H1 (cell line): ENCODE measurements around the gene PFDN1. TPM values are rescaled to one million over a fixed set of nuclear protein-coding genes. Genes with fewer than 3 reads are reported as not detected.

Experiments used
- CTCF ChIA-PET: fragments of 300-600 bp; sonication (Branson Sonifier 250); formaldehyde crosslinking; loops from one replicate; lab custom pipeline; 2021; ENCODE audit not compliant: partially characterized antibody; lab: Charles Lee
- POLR2A ChIA-PET: fragments of 300-600 bp; sonication (Branson Sonifier 250); formaldehyde crosslinking; loops from one replicate; lab custom pipeline; 2021; ENCODE audit warnings: inconsistent platforms; ENCODE audit not compliant: partially characterized antibody; lab: Charles Lee
- DNase-seq, 2 experiments: peaks; one replicate each; pipeline versions ENCODE4 v3.0.0 to v3.0.0-alpha.2; 2010 to 2022; ENCODE audit warnings: low spot score in 2 of 2, low read depth in 1 of 2, mixed read lengths in 1 of 2
- FAIRE-seq: peaks from 2 replicates; lab custom pipeline; 2011; peaks lifted over from hg19 to GRCh38; lab: Jason Lieb, UNC
- H2AFZ ChIP-seq: 2 replicates; pipeline ENCODE4 v1.8.1; 2012; ENCODE audit warnings: low read length, inconsistent platforms
- H2AK5ac ChIP-seq: 2 replicates; pipeline ENCODE4 v1.6.1; 2013; ENCODE audit warnings: low read depth, low read length
- H2BK120ac ChIP-seq: replicated peaks from 2 replicates; pipeline ENCODE3; 2013; ENCODE audit warnings: low read depth, low read length, inconsistent platforms
- H2BK12ac ChIP-seq: 2 replicates; pipeline ENCODE4 v1.6.1; 2013; ENCODE audit warnings: low read depth, low read length
- H2BK15ac ChIP-seq: 2 replicates; pipeline ENCODE4 v1.6.1; 2013; ENCODE audit warnings: low read length
- H2BK20ac ChIP-seq: 2 replicates; pipeline ENCODE4 v1.6.1; 2013; ENCODE audit warnings: low read length
- H2BK5ac ChIP-seq: 2 replicates; pipeline ENCODE4 v1.6.1; 2013; ENCODE audit warnings: low read depth, low read length
- H3K14ac ChIP-seq: 2 replicates; pipeline ENCODE4 v1.6.1; 2013; ENCODE audit warnings: inconsistent platforms; ENCODE audit not compliant: insufficient read length
- H3K18ac ChIP-seq: 2 replicates; pipeline ENCODE4 v1.6.1; 2013; ENCODE audit warnings: low read length; ENCODE audit errors: extremely low read depth
- H3K23ac ChIP-seq: 2 replicates; pipeline ENCODE4 v1.6.1; 2013; ENCODE audit warnings: inconsistent platforms; ENCODE audit not compliant: insufficient read length
- H3K23me2 ChIP-seq: 2 replicates; pipeline ENCODE4 v1.6.1; 2013; ENCODE audit warnings: low read depth, low read length
- H3K27ac ChIP-seq: 2 replicates; pipeline ENCODE4 v1.6.1; 2011; ENCODE audit warnings: low read depth, low read length, inconsistent platforms
- H3K27me3 ChIP-seq, 4 experiments: replicated peaks in 1 of 4; 1 replicate in 1 of 4; 2 replicates in 3 of 4; pipeline versions ENCODE4 v1.6.1 to v1.8.1; 2011 to 2013; ENCODE audit warnings: low read length in 3 of 4, mild to moderate bottlenecking in 3 of 4, inconsistent platforms in 2 of 4, mixed read lengths in 2 of 4, moderate library complexity in 1 of 4; ENCODE audit not compliant: control insufficient read depth in 3 of 4, insufficient read depth in 3 of 4; ENCODE audit errors: extremely low read depth in 1 of 4
- H3K36me3 ChIP-seq, 4 experiments: 2 replicates each; pipeline versions ENCODE4 v1.6.1 to v1.8.1; 2011 to 2013; ENCODE audit warnings: mild to moderate bottlenecking in 4 of 4, low read length in 3 of 4, moderate library complexity in 2 of 4, control low read depth in 1 of 4, inconsistent platforms in 1 of 4; ENCODE audit not compliant: insufficient read depth in 4 of 4, control insufficient read depth in 2 of 4
- H3K4ac ChIP-seq: replicated peaks from 2 replicates; pipeline ENCODE3; 2013; ENCODE audit warnings: low read length, low read depth, mixed read lengths, inconsistent platforms; ENCODE audit not compliant: insufficient read length
- H3K4me1 ChIP-seq, 4 experiments: replicated peaks in 1 of 4; 1 replicate in 1 of 4; 2 replicates in 3 of 4; pipeline versions ENCODE4 v1.6.1 to v1.8.1; 2011 to 2013; ENCODE audit warnings: low read length in 3 of 4, inconsistent platforms in 2 of 4, mixed read lengths in 1 of 4; ENCODE audit not compliant: insufficient read depth in 4 of 4, control insufficient read depth in 3 of 4
- H3K4me2 ChIP-seq, 2 experiments: 2 replicates each; pipeline versions ENCODE4 v1.6.1 to v1.8.1; 2011 to 2013; ENCODE audit warnings: low read depth in 2 of 2, low read length in 2 of 2, control low read depth in 1 of 2, inconsistent platforms in 1 of 2, mild to moderate bottlenecking in 1 of 2; ENCODE audit not compliant: insufficient read depth in 1 of 2
- H3K4me3 ChIP-seq, 4 experiments: fragments of 200-600, 300-600 bp in 1 of 4; sonication (generic), shearing (Covaris generic), sonication (Bioruptor Twin) in 1 of 4; 2 replicates each; pipeline versions ENCODE4 v1.5.1 to v1.8.1; 2011 to 2016; ENCODE audit warnings: low read length in 4 of 4, low read depth in 3 of 4, control low read depth in 2 of 4, inconsistent platforms in 2 of 4, mild to moderate bottlenecking in 2 of 4, mixed read lengths in 1 of 4, moderate library complexity in 1 of 4; ENCODE audit not compliant: insufficient read depth in 2 of 4; ENCODE audit errors: extremely low read depth in 1 of 4
- H3K56ac ChIP-seq: replicated peaks from 2 replicates; pipeline ENCODE3; 2013; ENCODE audit warnings: low read depth, mild to moderate bottlenecking, mixed read lengths, low read length, inconsistent platforms; ENCODE audit not compliant: insufficient read length
- H3K79me1 ChIP-seq: 2 replicates; pipeline ENCODE4 v1.6.1; 2013; ENCODE audit warnings: low read depth, low read length, control low read depth
- H3K79me2 ChIP-seq, 2 experiments: 2 replicates each; pipeline versions ENCODE4 v1.6.1 to v1.8.1; 2012 to 2013; ENCODE audit warnings: low read length in 2 of 2, mild to moderate bottlenecking in 2 of 2, inconsistent platforms in 1 of 2; ENCODE audit not compliant: insufficient read depth in 2 of 2, control insufficient read depth in 1 of 2
- H3K9ac ChIP-seq, 4 experiments: replicated peaks in 1 of 4; 1 replicate in 1 of 4; 2 replicates in 3 of 4; pipeline versions ENCODE4 v1.6.1 to v1.8.1; 2011 to 2013; ENCODE audit warnings: low read depth in 3 of 4, low read length in 3 of 4, control low read depth in 2 of 4, mild to moderate bottlenecking in 2 of 4, moderate library complexity in 2 of 4, inconsistent platforms in 1 of 4; ENCODE audit errors: extremely low read depth in 1 of 4
- H3K9me3 ChIP-seq, 2 experiments: 2 replicates each; pipeline versions ENCODE4 v1.6.1 to v1.8.1; 2012 to 2013; ENCODE audit warnings: mild to moderate bottlenecking in 2 of 2, moderate library complexity in 2 of 2, control low read depth in 1 of 2, inconsistent platforms in 1 of 2, low read depth in 1 of 2, low read length in 1 of 2, mixed read lengths in 1 of 2; ENCODE audit not compliant: insufficient read depth in 2 of 2
- H4K20me1 ChIP-seq, 2 experiments: replicated peaks in 1 of 2; 2 replicates each; pipeline versions ENCODE3 to v1.8.1; 2011 to 2013; ENCODE audit warnings: inconsistent platforms in 2 of 2, low read length in 2 of 2, mild to moderate bottlenecking in 1 of 2; ENCODE audit not compliant: insufficient read depth in 2 of 2, control insufficient read depth in 1 of 2
- H4K5ac ChIP-seq: 2 replicates; pipeline ENCODE4 v1.6.1; 2013; ENCODE audit warnings: low read length, low read depth, mixed read lengths, inconsistent platforms; ENCODE audit not compliant: insufficient read length
- H4K8ac ChIP-seq: 2 replicates; pipeline ENCODE4 v1.8.0; 2013; ENCODE audit warnings: mild to moderate bottlenecking, moderate library complexity, low read length, inconsistent platforms; ENCODE audit not compliant: insufficient read depth; ENCODE audit errors: extremely low read depth
- H4K91ac ChIP-seq: replicated peaks from 2 replicates; pipeline ENCODE3; 2013; ENCODE audit warnings: low read length, mixed read lengths, inconsistent platforms; ENCODE audit not compliant: insufficient read length
- ASH2L ChIP-seq: fragments of 200-600, 300-600 bp; sonication (generic); IDR thresholded peaks from one replicate; pipeline ENCODE4 v1.7.1; 2017; ENCODE audit warnings: low read length
- CHD2 ChIP-seq: IDR thresholded peaks from 2 replicates; pipeline ENCODE4 v1.6.1; 2012; ENCODE audit warnings: low read length, improper control_type of control experiment
- CTCF ChIP-seq, 3 experiments: IDR thresholded peaks; 1 replicate in 2 of 3; 2 replicates in 1 of 3; pipeline versions ENCODE4 v1.5.1 to v1.6.1; 2011; ENCODE audit warnings: low read length in 3 of 3, mild to moderate bottlenecking in 3 of 3, inconsistent platforms in 2 of 3, low read depth in 1 of 3, moderate library complexity in 1 of 3; ENCODE audit not compliant: insufficient read depth in 1 of 3; ENCODE audit errors: control extremely low read depth in 1 of 3
- JUND ChIP-seq: IDR thresholded peaks from 2 replicates; pipeline ENCODE4 v1.6.1; 2011; ENCODE audit warnings: mild to moderate bottlenecking, improper control_type of control experiment, low read length
- NANOG ChIP-seq: IDR thresholded peaks from 2 replicates; pipeline ENCODE4 v1.6.1; 2011; ENCODE audit warnings: low read length, low read depth, mild to moderate bottlenecking, inconsistent platforms; ENCODE audit not compliant: insufficient read depth, poor library complexity, severe bottlenecking
- RAD21 ChIP-seq, 2 experiments: IDR thresholded peaks in 1 of 2; conservative IDR thresholded peaks in 1 of 2; 2 replicates each; pipeline ENCODE4 v1.6.1; 2011; ENCODE audit warnings: low read depth in 2 of 2, low read length in 2 of 2, improper control_type of control experiment in 1 of 2, inconsistent platforms in 1 of 2, mild to moderate bottlenecking in 1 of 2, moderate library complexity in 1 of 2
- RNF2 ChIP-seq: fragments of 200-900, 300-1000 bp; sonication (generic); IDR thresholded peaks from 2 replicates; pipeline ENCODE4 v1.7.1; 2016; ENCODE audit warnings: borderline replicate concordance, low read depth, mild to moderate bottlenecking, antibody characterized with exemption, low read length; ENCODE audit not compliant: poor library complexity, severe bottlenecking; ENCODE audit errors: missing control alignments
- SIX5 ChIP-seq: IDR thresholded peaks from 2 replicates; pipeline ENCODE4 v1.6.1; 2011; ENCODE audit warnings: mild to moderate bottlenecking, low read depth, low read length
- SUZ12 ChIP-seq: fragments of 200-600 bp; sonication (generic); IDR thresholded peaks from 2 replicates; pipeline ENCODE4 v1.6.1; 2012; ENCODE audit warnings: mild to moderate bottlenecking, inconsistent platforms, low read length, moderate library complexity, mixed read lengths
- YY1 ChIP-seq: IDR thresholded peaks from 2 replicates; pipeline ENCODE4 v1.6.1; 2011; ENCODE audit warnings: low read depth, mild to moderate bottlenecking, low read length
- WGBS, 2 experiments: shearing (Covaris generic) in 1 of 2; methylation state at CpG; one replicate each; pipeline versions ENCODE4 v1.1.6 to v1.1.7; 2013 to 2015; ENCODE audit warnings: low lambda C conversion rate in 2 of 2, mixed read lengths in 2 of 2, inconsistent platforms in 1 of 2, low coverage in 1 of 2, missing lambda C conversion rate in 1 of 2; ENCODE audit not compliant: insufficient replicate concordance in 2 of 2, insufficient coverage in 1 of 2, insufficient read length in 1 of 2; ENCODE audit errors: extremely low coverage in 1 of 2, missing lambda C conversion rate in 1 of 2; 5-methylcytosine and 5-hydroxymethylcytosine counted together
- polyA plus RNA-seq, 7 experiments: library from polyadenylated mRNA; depleted of rRNA in 3 of 7; stranded (reverse) in 5 of 7; unstranded in 2 of 7; fragments of >200 nt in 5 of 7; fragments of 200-250 nt in 2 of 7; gene quantifications; 1 replicate in 5 of 7; 2 replicates in 1 of 7; 4 replicates in 1 of 7; pipeline versions ENCODE4 v1.2.1 to v1.2.3, GENCODE V29; 2011 to 2013; ENCODE audit warnings: missing spikeins in 2 of 7, mixed read lengths in 2 of 7
- total RNA-seq: library from RNA; stranded (reverse); fragmentation: NEBNext Ultra II Directional; extraction: Animal tissue kit (Norgen Biotek cat#: 25700); gene quantifications from 2 replicates; pipeline ENCODE4 v1.2.1, GENCODE V29; 2021

PFDN1 gene
- total and polyA plus RNA-seq, 2 of the 8 experiments (the other 6 are each of a cell fraction or from before 2014, with no cell fraction given) = 53.0 to 89.6 TPM

- CTCF ChIA-PET = interaction anchor here (0.6 to 25.9 kb wide), 10 partner anchors 9 to 292 kb away, joined by 3 to 676 read pairs (median 5); partner anchors contain the start of gene HBEGF
- FAIRE-seq = no peak
- no peak overlapping the region for H3K4me3 ChIP-seq
- H3K14ac ChIP-seq = no peak overlapping the region
- no peak for DNase-seq
- no peaks in the 10 kb centered on the region for H3K27me3 ChIP-seq
- no peak overlapping the region for H2BK12ac ChIP-seq
- H3K23me2 ChIP-seq = no peaks in the 10 kb centered on the region
- H4K5ac ChIP-seq = no peak overlapping the region
- no peak for TF ChIP-seq CHD2
- TF ChIP-seq ASH2L = no peak
- TF ChIP-seq SUZ12 = no peak
- no peak for TF ChIP-seq CTCF (IDR thresholded peaks at IDR 0.05; ENCODE audit: control extremely low read depth in 1 of 3, insufficient read depth in 1 of 3, low read depth in 1 of 3, low read length in 3 of 3)
- TF ChIP-seq NANOG = no peak
- no peak for TF ChIP-seq YY1
- TF ChIP-seq JUND = no peak
- TF ChIP-seq SIX5 = no peak
- no peak for TF ChIP-seq RAD21 (IDR thresholded peaks at IDR 0.05 in 1 of 2, conservative IDR thresholded peaks at IDR 0.05 in 1 of 2; ENCODE audit: low read depth in 2 of 2, low read length in 2 of 2)
- TF ChIP-seq RNF2 = no peak
- H4K91ac ChIP-seq = no peak overlapping the region
- H2BK5ac ChIP-seq = no peak overlapping the region
- no peak overlapping the region for H2BK15ac ChIP-seq
- H3K27ac ChIP-seq = no peak overlapping the region
- no peaks in the 10 kb centered on the region for H3K9me3 ChIP-seq
- peaks cover 8% of the 10 kb centered on the region; the same call in 1 of the 2 replicates for H3K79me1 ChIP-seq
- 86% methylated on average over 5 of the region's 5 CpGs; no CpG with 5 or more reads in 1 of the 2 experiments for WGBS, 2 experiments
- H3K36me3 ChIP-seq = no peaks in the 10 kb centered on the region
- peaks cover 0 to 12% of the 10 kb centered on the region in 2 experiments; a peak in 1 of 4 replicates for H3K79me2 ChIP-seq
- H2BK120ac ChIP-seq = no peak overlapping the region
- no peak overlapping the region for H3K4ac ChIP-seq
- no peak overlapping the region for H3K56ac ChIP-seq
- H2AFZ ChIP-seq = no peak overlapping the region
- peaks cover 0 to 4% (median under 1%) of the 10 kb centered on the region in 4 experiments; a peak in 4 of 7 replicates for H3K4me1 ChIP-seq
- H4K20me1 ChIP-seq = peaks cover 2 to 14% of the 10 kb centered on the region in 2 experiments
- POLR2A ChIA-PET = no interaction called here
- no peak overlapping the region for H4K8ac ChIP-seq
- no peak overlapping the region for H3K18ac ChIP-seq
- H2BK20ac ChIP-seq = no peak overlapping the region
- H3K23ac ChIP-seq = no peak overlapping the region
- H3K4me2 ChIP-seq = no peak overlapping the region
- no peak overlapping the region for H3K9ac ChIP-seq
- no peak overlapping the region for H2AK5ac ChIP-seq
Measured at GRCh38 chr5:140251527-140251973, 51.4 kb downstream of the PFDN1 start.
